GM20431 (cell line): ENCODE results near the gene PITPNM2.

Source experiments
- in situ Hi-C: fragments of 300-500 bp; cut with MseI, MboI; formaldehyde crosslinking; loops from one replicate; pipeline ENCODE4 v1.15.0; 2020; ENCODE audit warnings: low sequenced_read_pairs; ENCODE audit not compliant: unreplicated experiment

The PITPNM2 gene

DNA sequence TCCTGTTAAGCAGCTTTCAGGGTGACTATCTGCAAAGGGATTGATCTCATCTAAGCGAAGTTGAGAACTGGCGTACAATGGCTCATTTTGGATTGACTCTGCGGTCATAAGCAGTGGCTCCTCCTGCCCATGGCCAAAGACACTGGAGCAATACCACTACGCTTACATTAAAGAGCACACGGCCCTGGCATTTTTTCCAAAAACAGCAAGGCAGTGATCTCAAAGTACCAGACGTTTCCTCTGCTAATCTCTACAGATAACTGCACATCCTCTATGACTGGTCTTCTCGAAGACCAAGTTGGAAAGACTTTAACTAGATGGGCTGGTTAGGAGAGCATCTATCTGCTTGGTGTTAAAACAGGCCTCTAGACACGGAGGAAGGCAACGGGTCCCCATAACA is 2.7 kb downstream of the PITPNM2 start:
- in situ Hi-C loops = no loop called here

DNA sequence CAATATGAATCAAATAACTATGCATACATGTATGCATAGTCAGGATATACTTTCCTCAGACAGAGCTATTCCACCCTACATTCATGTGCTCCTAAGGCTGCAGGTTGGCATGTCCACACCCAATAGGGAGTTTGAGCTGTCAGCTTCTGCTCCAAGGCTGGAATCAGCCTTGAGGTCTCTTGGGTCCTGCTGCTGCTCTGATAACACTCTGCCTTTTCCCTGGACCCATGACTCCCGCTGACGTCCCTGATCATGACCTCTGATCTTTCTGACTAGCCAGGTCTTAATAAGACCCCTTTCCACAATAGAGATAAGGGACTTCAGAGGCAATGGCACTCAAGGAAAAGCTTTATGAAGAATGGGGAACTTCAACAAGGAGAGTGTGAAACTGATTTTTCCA is 5.7 kb downstream of the PITPNM2 start:
- in situ Hi-C loops = no loop called here

DNA sequence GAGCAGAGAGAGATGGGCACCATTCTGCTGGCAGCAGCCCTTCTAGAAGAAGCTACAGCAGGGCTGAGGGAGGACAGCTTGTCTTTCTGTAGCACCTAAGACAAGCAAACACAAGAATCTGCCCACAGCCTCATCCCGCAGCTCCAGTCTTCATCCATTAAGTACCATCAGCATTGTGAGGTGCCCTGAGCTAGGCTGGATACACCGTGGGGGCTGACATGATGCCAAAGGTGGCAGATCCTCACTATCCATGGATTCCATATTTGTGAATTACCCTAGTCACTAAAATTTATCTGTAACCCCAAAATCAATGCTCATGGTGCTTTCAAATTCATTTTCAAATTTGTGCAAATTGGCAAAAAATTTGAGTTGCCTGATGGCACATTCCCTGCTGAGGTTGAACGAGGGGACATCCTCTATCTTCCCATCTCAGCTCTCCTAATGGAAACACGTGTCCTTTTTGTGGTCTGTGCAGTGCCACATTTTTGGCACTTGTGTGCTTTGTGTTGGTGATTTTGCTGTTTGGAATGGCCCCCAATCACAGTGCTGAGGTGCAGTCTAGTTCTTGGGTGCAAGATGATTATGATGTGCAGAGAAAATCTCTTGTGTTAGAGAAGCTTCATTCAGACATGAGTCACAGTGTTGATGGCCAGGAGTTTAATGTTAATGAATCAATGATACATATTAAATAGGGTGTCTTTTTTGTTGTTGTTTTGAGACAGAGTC is 7.0 kb downstream of the PITPNM2 start:
- in situ Hi-C loops = no loop called here

DNA sequence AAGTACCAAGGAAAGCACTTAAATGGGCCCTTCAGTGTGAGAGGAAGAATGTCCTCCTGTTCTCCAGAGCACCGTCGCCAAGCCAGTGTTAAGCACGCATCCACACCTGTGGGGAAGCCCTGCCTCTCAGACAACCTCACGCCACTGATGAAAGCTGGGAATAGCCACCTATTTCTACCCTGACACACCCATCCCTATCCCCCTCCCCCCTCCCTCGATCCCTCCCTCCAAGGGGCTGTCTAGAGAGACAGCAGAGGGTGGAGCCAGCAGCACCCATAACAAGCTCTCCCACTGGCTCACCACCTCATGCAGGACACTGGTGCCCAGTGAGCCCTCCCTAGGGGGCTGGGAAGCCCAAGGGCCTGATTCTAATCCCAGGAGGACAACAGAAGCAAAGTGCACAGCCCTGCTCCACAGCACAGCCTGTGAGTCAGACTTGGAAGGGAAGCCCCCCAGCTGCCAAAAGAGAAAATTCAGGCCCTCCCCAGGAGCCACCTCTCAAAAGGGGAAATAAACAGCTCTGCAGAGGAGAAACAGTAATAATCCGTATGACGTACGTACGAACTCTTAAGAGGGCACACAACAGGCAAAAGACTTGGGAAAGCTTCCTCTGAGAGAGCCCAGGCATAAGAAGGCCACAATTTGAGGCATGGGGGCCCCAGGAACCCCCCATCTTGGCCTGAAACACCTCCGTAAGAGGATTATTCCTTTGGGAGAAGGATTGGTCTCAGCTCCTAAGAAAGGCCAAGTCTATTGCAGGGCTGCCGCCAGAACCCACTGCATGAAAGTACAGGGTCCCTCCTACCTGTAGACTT is 7.8 kb downstream of the PITPNM2 start:
- in situ Hi-C loops = no loop called here

DNA sequence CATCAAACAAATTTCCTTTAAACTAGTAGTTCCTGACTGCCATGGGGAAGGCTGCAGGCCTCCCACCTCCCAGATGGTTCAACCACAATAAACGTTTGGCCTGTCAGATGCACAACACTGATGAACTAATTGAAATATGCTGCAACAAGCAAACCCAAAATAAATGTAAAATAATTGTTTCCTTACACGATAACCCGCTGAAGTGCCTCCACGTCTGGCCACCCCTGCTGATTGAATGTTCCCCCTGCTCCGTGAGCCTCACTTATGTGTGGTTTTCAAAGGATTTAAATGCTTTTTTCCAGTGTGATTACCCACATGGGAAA is 8.4 kb downstream of the PITPNM2 start:
- in situ Hi-C loops = no loop called here

DNA sequence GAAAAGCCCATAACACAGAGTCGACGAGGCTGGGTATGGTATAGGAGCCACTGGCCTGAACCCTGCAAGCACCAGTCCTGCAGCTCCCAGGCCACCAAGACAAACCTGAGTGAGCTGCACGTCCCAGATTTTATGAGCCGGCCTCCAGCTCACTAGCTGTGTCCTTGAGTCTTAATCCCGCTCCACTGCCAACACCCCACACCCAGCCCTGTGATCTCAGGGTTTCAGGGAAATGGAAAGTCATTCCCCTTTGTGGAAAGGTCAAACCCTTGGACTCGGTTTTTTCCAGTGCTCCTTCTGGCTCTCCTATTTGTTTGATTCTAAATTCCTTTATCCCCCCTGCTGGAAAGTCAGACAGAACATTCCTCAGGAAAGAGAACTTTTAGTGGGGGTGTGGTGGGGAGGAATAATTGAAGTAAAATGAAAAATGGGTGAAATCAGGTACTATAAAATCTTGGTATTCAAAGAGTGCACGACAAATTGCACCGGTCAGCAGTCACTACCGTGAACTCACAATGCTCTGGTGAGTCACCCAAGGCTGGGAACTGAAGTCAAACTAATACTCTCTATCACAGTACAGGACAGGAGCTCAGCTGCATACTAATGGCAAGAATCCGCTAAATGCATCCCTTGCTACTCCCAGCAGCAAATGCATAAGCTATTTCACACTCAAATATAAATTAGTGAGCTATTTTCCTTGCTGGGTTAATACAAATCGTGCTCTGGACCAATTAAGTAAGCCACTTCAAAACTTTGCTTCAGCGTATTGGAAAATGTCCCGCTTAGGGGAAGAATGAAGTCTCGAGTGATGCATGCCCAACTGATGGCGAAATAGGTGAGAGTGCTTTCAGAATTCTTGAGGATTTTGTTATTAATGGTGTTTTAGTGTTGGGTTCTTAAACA is 9.0 kb downstream of the PITPNM2 start:
- in situ Hi-C loops = no loop called here

DNA sequence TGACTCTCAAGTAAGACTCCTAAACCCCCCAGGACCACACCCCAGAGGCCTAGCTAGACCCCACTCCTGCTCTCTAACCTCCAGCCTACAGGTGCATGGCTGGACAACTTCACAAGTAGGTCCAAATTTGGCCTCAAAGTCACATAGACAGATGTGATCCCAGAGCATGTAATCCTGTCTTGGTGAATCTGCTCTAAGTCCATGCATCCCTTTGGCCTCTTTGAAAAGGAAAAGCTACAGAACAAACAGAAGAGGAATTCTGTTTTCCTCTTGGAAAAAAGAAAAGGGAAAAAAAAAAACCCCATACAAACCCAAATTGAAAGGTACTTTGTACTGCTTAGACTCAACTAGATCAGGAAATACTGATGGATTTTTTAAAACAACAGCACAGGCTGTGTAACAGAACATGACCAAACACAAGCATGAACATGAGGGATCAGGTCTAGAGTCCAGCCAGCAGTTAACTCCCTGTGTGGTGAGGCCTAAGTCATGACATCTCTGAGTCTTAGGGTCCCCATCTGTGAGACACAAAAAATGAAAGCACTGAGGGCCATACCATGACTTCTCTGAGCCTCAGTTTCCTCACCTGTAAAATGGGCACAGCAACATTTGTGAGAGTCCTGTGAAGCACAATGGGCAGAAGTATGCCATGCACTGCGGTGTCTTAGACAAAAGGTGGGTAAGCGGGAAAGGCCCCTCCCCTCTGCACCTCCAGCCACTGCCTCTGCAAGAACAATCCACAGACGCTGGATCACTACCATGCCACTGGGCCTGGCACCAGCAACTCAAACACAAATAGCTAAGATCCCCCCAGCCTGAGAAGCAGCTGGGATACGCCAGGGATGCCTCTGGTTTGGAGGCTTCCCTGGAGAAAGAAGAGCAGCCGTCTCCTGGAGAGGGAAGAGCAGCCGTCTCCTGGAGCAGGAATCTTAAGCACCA is 9.9 kb downstream of the PITPNM2 start:
- in situ Hi-C loops = no loop called here

DNA sequence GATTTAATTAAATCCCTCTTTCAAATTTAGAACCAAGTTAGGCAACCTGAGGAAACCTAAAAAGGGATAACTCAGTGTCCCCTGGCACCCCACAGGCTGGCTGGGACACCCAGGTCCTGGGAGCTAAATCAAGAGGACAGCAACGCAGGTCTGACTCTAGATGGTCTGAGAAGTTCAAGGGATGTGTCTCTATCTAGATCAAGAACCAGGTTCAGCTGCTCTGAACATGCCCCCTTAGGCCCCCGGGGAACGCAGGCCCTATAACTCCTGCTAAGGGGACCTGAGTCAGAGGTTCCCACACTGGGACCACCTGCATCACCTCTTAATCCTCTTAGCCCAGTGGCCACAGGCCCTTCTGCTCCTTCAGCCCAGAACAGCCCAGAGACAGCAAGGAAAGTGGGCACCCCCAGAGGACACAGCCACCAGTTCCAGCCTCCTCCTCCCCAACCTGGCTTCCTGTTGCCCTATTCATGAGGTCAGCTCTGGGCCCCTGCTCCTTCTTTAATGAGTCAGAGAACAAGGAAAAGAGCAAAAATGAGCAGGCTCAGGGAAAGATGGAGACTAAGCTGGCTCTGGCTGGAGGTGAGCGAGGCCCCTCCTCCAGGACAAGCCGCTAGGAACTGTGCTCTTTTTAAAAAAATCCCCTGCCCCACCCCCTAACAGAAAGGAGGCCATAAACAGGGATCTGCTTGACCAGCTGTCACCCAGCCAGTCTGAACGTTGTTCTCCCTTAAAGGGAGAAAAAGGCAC is 10.8 kb downstream of the PITPNM2 start:
- in situ Hi-C loops = no loop called here

DNA sequence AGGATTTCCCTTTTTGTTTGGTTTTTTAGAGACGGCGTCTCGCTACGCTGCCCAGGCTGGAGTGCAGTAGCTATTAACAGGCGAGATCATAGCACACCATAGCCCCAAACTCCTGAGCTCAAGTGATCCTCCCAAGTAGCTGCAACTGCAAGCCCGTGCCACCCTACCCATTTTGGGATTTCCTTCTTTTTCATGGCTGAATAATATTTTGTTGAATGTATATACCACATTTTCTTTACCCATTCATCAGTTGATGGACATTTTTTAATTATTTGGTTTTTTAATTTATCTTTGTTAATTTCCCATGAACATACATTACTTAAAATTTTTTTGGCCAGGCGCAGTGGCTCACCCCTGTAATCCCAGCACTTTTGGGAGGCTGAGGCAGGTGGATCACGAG is 15.2 kb downstream of the PITPNM2 start:
- in situ Hi-C loops = no loop called here

DNA sequence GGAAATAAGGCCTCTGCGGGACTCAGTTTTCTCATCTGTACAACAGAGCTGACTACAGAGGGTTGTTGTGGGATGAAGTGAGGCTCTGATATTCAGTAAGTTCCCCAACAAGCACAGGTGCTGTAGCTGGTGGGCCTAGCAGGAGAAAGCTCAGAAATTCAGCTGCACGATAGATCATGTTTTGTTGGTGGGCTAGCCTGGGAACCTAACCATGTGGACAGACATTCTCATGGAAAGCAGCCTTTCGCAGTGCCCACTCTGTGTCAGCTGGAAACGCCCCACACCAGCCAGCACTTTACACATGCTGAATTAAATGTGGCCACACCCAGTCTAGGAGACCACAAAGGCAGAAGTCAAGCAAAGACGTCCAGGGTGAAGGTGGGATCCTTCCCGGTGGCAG is 16.1 kb downstream of the PITPNM2 start:
- in situ Hi-C loops = no loop called here

DNA sequence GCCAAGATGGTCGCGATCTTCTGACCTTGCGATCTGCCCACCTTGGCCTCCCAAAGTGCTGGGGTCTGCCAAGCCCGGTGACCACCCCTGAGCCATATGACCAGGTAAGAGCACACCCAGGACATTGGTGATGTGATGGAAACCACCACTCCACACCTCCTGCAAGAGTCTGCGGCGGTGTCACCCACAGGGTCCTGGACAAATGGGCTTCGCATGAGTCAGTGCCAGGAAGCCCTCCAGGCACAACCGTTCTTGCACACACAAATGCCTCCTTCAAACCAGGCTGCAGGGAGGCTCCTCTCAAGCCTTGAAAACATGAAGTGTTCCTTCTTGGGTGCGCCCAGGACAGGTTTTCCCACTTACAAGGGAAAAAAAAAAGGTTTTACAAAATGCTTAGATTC is 16.6 kb downstream of the PITPNM2 start:
- in situ Hi-C loops = no loop called here

DNA sequence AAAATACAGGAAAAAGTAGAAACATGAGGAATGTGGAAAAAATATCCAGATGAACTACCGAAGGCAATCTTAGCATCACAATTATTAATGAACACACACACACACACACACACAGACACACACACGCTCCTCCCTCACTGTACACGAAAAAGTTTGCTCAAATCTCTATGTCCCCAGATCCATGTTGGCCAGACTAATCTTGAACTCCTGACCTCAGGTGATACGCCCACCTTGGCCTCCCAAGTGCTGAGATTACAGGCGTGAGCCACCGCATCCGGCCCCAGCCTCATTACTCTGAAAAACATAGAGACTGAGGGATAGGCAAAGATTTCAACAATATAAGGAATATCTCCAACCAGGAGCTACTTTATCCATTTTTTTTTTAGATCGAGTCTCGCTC is 17.2 kb downstream of the PITPNM2 start:
- in situ Hi-C loops = no loop called here

DNA sequence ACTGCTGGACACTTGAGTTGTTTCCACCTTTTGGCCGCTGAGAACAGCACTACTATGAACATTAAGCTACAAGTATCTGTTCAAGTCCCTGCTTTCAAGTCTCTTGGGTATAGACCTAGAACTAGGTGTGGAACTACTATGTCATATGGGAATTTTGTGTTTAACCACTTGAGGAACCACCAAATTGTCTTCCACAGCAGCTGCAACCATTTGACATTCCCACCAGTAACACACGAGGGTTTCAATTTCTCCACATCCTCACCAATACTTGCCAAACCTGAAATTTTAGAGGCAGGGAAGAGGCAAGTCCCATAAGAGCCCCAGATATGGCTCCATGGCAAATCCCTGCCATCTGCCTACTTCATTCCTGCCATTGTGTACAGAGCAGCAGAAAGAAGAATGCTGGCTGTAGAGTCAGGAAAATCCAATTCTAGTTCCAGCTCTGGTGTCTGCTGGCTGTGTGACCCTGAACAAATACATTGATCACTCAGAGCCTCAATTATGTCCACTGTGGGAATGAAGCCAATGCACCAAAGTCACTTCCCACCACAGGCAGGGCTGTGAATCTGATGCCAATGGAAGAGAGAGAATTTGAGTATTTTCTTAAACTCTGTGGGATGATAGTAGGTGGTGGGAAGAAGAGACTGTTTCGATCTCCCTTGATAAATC is 17.8 kb downstream of the PITPNM2 start:
- in situ Hi-C loops = no loop called here

DNA sequence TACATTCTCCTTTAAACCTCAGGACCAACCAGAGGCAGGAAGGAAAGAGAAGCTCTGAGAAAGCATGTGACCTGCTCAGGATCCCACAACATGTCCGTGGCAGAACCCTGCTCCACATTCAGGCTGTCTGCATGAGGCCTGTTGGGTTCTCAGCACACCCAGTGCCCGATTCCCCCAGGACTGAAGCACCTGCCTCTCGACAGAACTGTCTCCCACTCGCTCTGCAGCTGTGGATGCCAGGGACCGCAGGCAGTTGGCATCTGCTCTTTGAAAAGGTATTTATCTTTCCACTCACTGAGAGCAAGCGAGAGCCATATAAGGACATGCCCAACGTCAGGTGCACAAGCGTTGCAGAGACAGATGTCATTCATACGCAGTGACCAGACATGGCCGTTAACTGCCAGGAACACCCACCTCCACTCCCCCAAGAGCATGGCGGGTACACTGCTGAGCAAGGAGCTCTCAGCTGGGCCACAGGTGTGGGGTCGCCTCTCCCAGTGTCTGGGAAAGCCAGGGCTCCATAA is 18.9 kb downstream of the PITPNM2 start:
- in situ Hi-C loops = no loop called here

DNA sequence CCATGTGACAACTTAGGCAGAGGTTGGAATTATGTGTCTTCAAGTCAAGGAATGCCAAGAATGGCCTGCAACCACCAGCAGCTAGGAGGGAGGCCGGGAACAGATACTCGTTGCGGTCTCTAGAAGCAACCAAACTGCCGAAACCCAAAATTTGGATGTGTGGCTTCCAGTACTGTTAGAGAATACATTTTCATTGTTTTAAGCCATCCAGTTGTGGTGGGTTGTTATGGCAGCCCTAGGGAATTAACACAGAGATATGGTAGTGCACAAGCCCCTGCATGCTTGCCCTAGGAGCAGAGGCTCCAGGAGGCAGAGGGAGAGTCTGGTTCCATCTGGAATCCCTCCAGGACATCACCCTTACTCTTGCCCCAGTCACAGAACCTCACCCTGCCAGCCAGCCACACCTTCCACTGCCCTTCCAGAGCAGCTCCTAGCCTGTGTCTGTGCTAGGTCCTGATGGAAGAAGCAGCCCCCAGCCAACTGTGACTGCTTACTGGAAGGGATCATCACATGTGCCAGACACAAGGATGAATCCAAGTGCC is 19.5 kb downstream of the PITPNM2 start:
- in situ Hi-C loops = no loop called here

DNA sequence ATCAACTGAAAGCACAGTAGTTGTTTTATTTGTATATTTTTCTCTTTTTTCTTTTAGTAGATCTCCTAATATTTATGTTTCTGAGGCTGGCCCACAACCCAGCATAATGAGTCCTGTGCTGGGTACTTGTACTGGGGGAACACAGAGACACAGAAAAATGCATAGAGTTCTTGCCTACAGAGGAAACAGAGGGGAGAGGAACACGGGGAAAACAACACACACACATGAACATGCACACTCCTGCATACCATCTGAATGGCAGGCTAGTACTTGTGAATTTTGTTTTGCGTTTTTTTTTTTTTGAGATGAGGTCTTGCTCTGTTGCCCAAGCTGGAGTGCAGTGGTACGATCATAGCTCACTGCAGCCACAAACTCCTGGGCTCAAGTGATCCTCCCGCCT is 21.3 kb downstream of the PITPNM2 start:
- in situ Hi-C loops = no loop called here

DNA sequence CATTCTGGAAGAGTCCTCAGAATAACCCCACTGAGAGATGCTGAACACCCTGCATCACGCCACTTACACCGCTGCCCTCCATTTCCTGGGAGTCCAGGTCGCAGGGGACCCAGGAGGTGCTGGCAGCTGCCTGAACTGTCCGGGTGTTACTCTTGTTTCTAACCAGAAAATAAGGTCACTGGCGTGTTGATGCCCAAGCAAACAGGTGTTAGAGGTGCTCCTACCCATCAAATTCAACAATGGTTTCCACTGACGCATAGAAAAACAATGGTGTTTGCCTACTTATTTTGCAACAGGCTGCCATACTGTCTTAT is 23.8 kb downstream of the PITPNM2 start:
- in situ Hi-C loops = no loop called here
